IMR-90 (cell line): ENCODE results near the gene NTSR1. TPM values are rescaled to one million over a fixed set of nuclear protein-coding genes. Genes with fewer than 3 reads are reported as not detected.

ENCODE experiments used
- ATAC-seq: fragments of 200-7000 bp; cut with Tn5 transposase; 2 replicates; pipeline ENCODE4 v1.9.1; 2020; ENCODE audit warnings: low read depth, mild to moderate bottlenecking, moderate library complexity
- BruUV-seq: library from RNA; stranded (reverse); fragments of 400-500 nt; replicated peaks from 2 replicates; lab custom pipeline; 2021; lab: Mats Ljungman, UMichigan
- CTCF ChIA-PET: fragments of 300-600 bp; formaldehyde crosslinking; extraction: SDS; loops from one replicate; lab custom pipeline; 2021; ENCODE audit warnings: antibody characterized with exemption; lab: Yijun Ruan, JAX
- POLR2A ChIA-PET: fragments of 300-600 bp; sonication (Branson Sonifier 250); formaldehyde crosslinking; loops from one replicate; lab custom pipeline; 2022; ENCODE audit warnings: antibody characterized with exemption; ENCODE audit not compliant: unreplicated experiment; lab: Charles Lee
- DNase-seq: peaks from one replicate; pipeline ENCODE4 v3.0.0; 2013
- H2AFZ ChIP-seq: replicated peaks from 2 replicates; pipeline ENCODE3; 2013; ENCODE audit warnings: low read length, mild to moderate bottlenecking; ENCODE audit not compliant: poor library complexity
- H2AK5ac ChIP-seq: 2 replicates; pipeline ENCODE4 v1.6.1; 2013; ENCODE audit warnings: low read depth, low read length, inconsistent platforms
- H2AK9ac ChIP-seq: replicated peaks from 2 replicates; pipeline ENCODE3; 2013; ENCODE audit warnings: mild to moderate bottlenecking, low read depth, low read length, moderate library complexity; ENCODE audit not compliant: poor library complexity
- H2BK120ac ChIP-seq: 2 replicates; pipeline ENCODE4 v1.6.1; 2013; ENCODE audit warnings: low read depth, low read length, inconsistent platforms
- H2BK15ac ChIP-seq: 3 replicates; pipeline ENCODE4 v1.6.1; 2013; ENCODE audit warnings: low read depth, low read length, inconsistent platforms
- H2BK20ac ChIP-seq: 2 replicates; pipeline ENCODE4 v1.6.1; 2013; ENCODE audit warnings: low read depth, mild to moderate bottlenecking, inconsistent platforms, low read length, moderate library complexity
- H2BK5ac ChIP-seq: 2 replicates; pipeline ENCODE4 v1.6.1; 2013; ENCODE audit warnings: mild to moderate bottlenecking, low read depth, low read length, inconsistent platforms; ENCODE audit not compliant: poor library complexity, severe bottlenecking
- H3K14ac ChIP-seq: replicated peaks from 2 replicates; pipeline ENCODE4 v1.6.1; 2013; ENCODE audit warnings: low read depth, low read length, inconsistent platforms
- H3K18ac ChIP-seq: 2 replicates; pipeline ENCODE4 v1.6.1; 2013; ENCODE audit warnings: low read depth, low read length, control low read depth
- H3K23ac ChIP-seq: 2 replicates; pipeline ENCODE4 v1.6.1; 2013; ENCODE audit warnings: low read depth, low read length, inconsistent platforms
- H3K27ac ChIP-seq: 2 replicates; pipeline ENCODE4 v1.5.1; 2013; ENCODE audit warnings: mild to moderate bottlenecking, control low read depth, low read length; ENCODE audit not compliant: insufficient read depth
- H3K27me3 ChIP-seq: 2 replicates; pipeline ENCODE4 v1.6.1; 2013; ENCODE audit warnings: low read length; ENCODE audit not compliant: control insufficient read depth, insufficient read depth
- H3K36me3 ChIP-seq: 2 replicates; pipeline ENCODE4 v1.6.1; 2013; ENCODE audit warnings: low read length, mixed read lengths; ENCODE audit not compliant: control insufficient read depth, insufficient read depth
- H3K4ac ChIP-seq: 2 replicates; pipeline ENCODE4 v1.6.1; 2013; ENCODE audit warnings: low read depth, low read length, inconsistent platforms
- H3K4me1 ChIP-seq: 2 replicates; pipeline ENCODE4 v1.6.1; 2013; ENCODE audit warnings: low read length, mixed read lengths; ENCODE audit not compliant: control insufficient read depth, insufficient read depth
- H3K4me2 ChIP-seq: 2 replicates; pipeline ENCODE4 v1.6.1; 2013; ENCODE audit warnings: low read depth, mild to moderate bottlenecking, control low read depth, low read length, moderate library complexity
- H3K4me3 ChIP-seq: 2 replicates; pipeline ENCODE4 v1.5.1; 2013; ENCODE audit warnings: low read depth, mild to moderate bottlenecking, control low read depth, low read length, moderate library complexity; ENCODE audit not compliant: insufficient read depth
- H3K56ac ChIP-seq: 2 replicates; pipeline ENCODE4 v1.6.1; 2013; ENCODE audit warnings: low read length, inconsistent platforms; ENCODE audit not compliant: insufficient read depth; ENCODE audit errors: extremely low read depth
- H3K79me1 ChIP-seq, 2 experiments: 2 replicates each; pipeline ENCODE4 v1.6.1; 2013; ENCODE audit warnings: low read length in 2 of 2, inconsistent platforms in 1 of 2, low read depth in 1 of 2
- H3K9ac ChIP-seq: 2 replicates; pipeline ENCODE4 v1.6.1; 2013; ENCODE audit warnings: low read depth, low read length, control low read depth
- H3K9me1 ChIP-seq: 2 replicates; pipeline ENCODE4 v1.6.1; 2013; ENCODE audit warnings: low read length, inconsistent platforms; ENCODE audit not compliant: insufficient read depth
- H3K9me3 ChIP-seq: 2 replicates; pipeline ENCODE4 v1.6.1; 2013; ENCODE audit warnings: low read length; ENCODE audit not compliant: control insufficient read depth, insufficient read depth
- H4K20me1 ChIP-seq: 2 replicates; pipeline ENCODE4 v1.6.1; 2013; ENCODE audit warnings: low read length, inconsistent platforms; ENCODE audit not compliant: insufficient read depth
- H4K5ac ChIP-seq: 2 replicates; pipeline ENCODE4 v1.6.1; 2013; ENCODE audit warnings: mild to moderate bottlenecking, low read depth, low read length, control low read depth
- H4K8ac ChIP-seq, 2 experiments: 2 replicates each; pipeline ENCODE4 v1.6.1; 2013; ENCODE audit warnings: low read depth in 2 of 2, low read length in 2 of 2, control low read depth in 1 of 2, inconsistent platforms in 1 of 2
- H4K91ac ChIP-seq: 2 replicates; pipeline ENCODE4 v1.6.1; 2013; ENCODE audit warnings: low read depth, low read length, inconsistent platforms; ENCODE audit not compliant: insufficient read depth
- BHLHE40 ChIP-seq: fragments of 150-350 bp; IDR thresholded peaks from 2 replicates; pipeline ENCODE4 v1.6.1; 2016; ENCODE audit warnings: mild to moderate bottlenecking, low read depth, low read length
- CEBPB ChIP-seq: IDR thresholded peaks from 2 replicates; pipeline ENCODE4 v1.6.1; 2012; ENCODE audit warnings: low read depth, low read length, improper control_type of control experiment
- CHD1 ChIP-seq: IDR thresholded peaks from 2 replicates; pipeline ENCODE4 v1.6.1; 2012; ENCODE audit warnings: low read depth, low read length, improper control_type of control experiment
- CTCF ChIP-seq: conservative IDR thresholded peaks from 2 replicates; pipeline ENCODE4 v1.5.1; 2012; ENCODE audit warnings: mild to moderate bottlenecking, low read depth, low read length, improper control_type of control experiment
- ELK1 ChIP-seq: fragments of 150-350 bp; IDR thresholded peaks from 2 replicates; pipeline ENCODE4 v1.6.1; 2016; ENCODE audit warnings: low read depth, mild to moderate bottlenecking, low read length, moderate library complexity, borderline replicate concordance
- MAFK ChIP-seq: IDR thresholded peaks from 2 replicates; pipeline ENCODE4 v1.6.1; 2012; ENCODE audit warnings: low read depth, low read length, improper control_type of control experiment
- MAZ ChIP-seq: IDR thresholded peaks from 2 replicates; pipeline ENCODE4 v1.6.1; 2012; ENCODE audit warnings: low read depth, mild to moderate bottlenecking, low read length, improper control_type of control experiment, moderate library complexity, borderline replicate concordance
- MXI1 ChIP-seq: IDR thresholded peaks from 2 replicates; pipeline ENCODE4 v1.6.1; 2012; ENCODE audit warnings: low read depth, mild to moderate bottlenecking, low read length, moderate library complexity, borderline replicate concordance
- POLR2A ChIP-seq: IDR thresholded peaks from 2 replicates; pipeline ENCODE4 v1.6.1; 2012; ENCODE audit warnings: mild to moderate bottlenecking, low read depth, low read length
- RAD21 ChIP-seq: IDR thresholded peaks from 2 replicates; pipeline ENCODE4 v1.6.1; 2012; ENCODE audit warnings: low read length, improper control_type of control experiment
- RCOR1 ChIP-seq: IDR thresholded peaks from 2 replicates; pipeline ENCODE4 v1.6.1; 2012; ENCODE audit warnings: mild to moderate bottlenecking, low read length, improper control_type of control experiment; ENCODE audit not compliant: insufficient replicate concordance
- WGBS, 2 experiments: methylation state at CpG; one replicate each; pipeline versions ENCODE4 v1.1.5 to v1.1.7; 2013; ENCODE audit warnings: missing lambda C conversion rate in 2 of 2; ENCODE audit not compliant: insufficient read length in 1 of 2; ENCODE audit errors: extremely low coverage in 2 of 2; 5-methylcytosine and 5-hydroxymethylcytosine counted together
- dilution Hi-C: fragments of 300-500 bp; cut with HindIII; formaldehyde crosslinking; loops from one replicate; pipeline ENCODE4 v1.14.3; 2018; ENCODE audit warnings: low sequenced_read_pairs; ENCODE audit not compliant: unreplicated experiment
- in situ Hi-C: fragments of 300-500 bp; cut with MboI; formaldehyde crosslinking; loops from 3 replicates; pipeline ENCODE4 v1.14.3; 2019; ENCODE audit warnings: low sequenced_read_pairs, inconsistent platforms, mixed read lengths
- intact Hi-C: fragments of 100-400 bp; cut with micrococcal nuclease; formaldehyde crosslinking; loops from 2 replicates; pipeline ENCODE4 v1.10.0; 2022
- polyA plus RNA-seq, 3 experiments: library from polyadenylated mRNA; depleted of rRNA; stranded (reverse); fragments of >200 nt; gene quantifications; 2 replicates each; pipeline ENCODE4 v1.2.3, GENCODE V29; 2012; ENCODE audit warnings: low replicate concordance in 1 of 3
- total RNA-seq: library from RNA; depleted of rRNA; stranded (reverse); fragments of >200 nt; gene quantifications from 2 replicates; pipeline ENCODE4 v1.2.3, GENCODE V29; 2012
- TF ChIP-seq, protein P1 (sequence below): fragments of 150-350 bp; IDR thresholded peaks from 2 replicates; pipeline ENCODE4 v1.6.1; 2017; ENCODE audit warnings: mild to moderate bottlenecking, antibody characterized with exemption, low read length, low read depth

Gene NTSR1
- total and polyA plus RNA-seq, 2 of the 4 experiments (the other 2 are of a cell fraction) = 0.54 to 1.8 TPM

DNA sequence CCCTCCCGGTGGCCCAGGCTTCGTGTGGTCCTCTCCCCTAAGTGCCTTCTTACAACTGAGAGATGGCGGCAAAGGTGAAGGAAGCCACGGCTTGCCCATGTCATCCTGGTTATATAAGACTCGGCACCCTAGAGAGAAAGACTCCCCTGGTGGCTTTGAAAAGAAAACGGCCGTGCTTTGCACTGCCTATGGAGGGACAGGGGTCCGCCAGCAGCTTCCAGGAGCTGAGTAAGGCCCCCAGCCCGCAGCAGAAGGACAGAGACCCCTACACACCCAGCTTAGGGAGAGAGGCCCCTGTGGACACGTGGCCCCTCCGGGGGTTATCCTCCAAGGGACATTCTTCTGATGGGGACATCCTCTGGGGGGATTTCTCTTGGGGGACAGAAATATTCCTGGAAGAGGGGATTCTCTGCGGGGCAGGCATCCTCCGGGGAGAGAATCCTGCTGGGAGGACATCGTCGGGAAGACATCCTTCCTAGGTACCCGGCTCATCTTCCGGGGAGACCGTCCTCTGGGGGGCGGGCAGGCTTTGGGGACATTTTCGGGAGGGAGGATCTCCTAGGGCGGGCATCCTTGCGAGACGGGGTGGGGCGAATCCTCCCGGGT, 95.5 kb downstream of the NTSR1 start (continued):
- TF ChIP-seq MAFK = no peak

DNA sequence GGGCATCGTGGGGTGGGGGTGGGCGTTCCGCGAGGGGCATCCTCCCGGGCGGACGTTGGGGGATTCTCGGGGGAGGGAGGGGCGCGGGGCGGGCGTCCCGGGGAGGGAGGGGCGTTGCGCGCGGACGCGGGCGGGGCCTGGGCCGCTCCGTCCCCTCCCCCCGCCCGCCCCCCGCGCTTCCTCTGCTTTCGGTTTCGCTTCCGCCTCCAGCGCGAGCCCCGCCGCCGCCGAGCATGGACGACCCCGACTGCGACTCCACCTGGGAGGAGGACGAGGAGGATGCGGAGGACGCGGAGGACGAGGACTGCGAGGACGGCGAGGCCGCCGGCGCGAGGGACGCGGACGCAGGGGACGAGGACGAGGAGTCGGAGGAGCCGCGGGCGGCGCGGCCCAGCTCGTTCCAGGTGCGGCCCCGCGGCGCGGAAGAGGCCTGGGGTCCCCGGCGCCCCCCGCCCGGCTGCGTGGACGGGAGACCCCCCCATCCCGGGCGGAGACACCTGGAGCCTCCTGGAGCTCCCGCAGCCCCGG, 96.1 kb downstream of the NTSR1 start, which contains the start of gene OGFR:
OGFR (plus strand) TSS at position 209 of the 528 bp plus-strand sequence; CDS start at position 234, 25 bp downstream.
- H3K4me3 ChIP-seq = peak within 1 kb of the TSS; percentile 100
- H3K23ac ChIP-seq = peak within 1 kb of the TSS; percentile 95
- no peaks in the 10 kb centered on the region for H3K9me1 ChIP-seq
- H2BK120ac ChIP-seq = peak within 1 kb of the TSS; percentile 76
- intact Hi-C loops (loop anchor here (5.0 kb wide), 1 partner anchor 203 kb away; the partner anchor contains the start of gene BHLHE23), dilution Hi-C loops (no loop called here), in situ Hi-C loops (no loop called here)
- peaks cover 12 to 39% of the 10 kb centered on the region in 2 experiments for H3K79me1 ChIP-seq
- WGBS, 2 experiments = 0% methylated on average over 9 of the region's 77 CpGs; no CpG with 5 or more reads in 1 of the 2 experiments
- H3K27me3 ChIP-seq = no peaks in the 10 kb centered on the region
- H2BK5ac ChIP-seq = peak within 1 kb of the TSS; percentile 96
- H2AFZ ChIP-seq = peak within 1 kb of the TSS; percentile 96
- H4K20me1 ChIP-seq = peaks cover 38% of the 10 kb centered on the region
- peak within 1 kb of the TSS; percentile 94 for H3K4me2 ChIP-seq
- peak within 1 kb of the TSS; percentile 91 for H3K14ac ChIP-seq
- peak within 1 kb of the TSS; percentile 99 for H2AK5ac ChIP-seq
- peak within 1 kb of the TSS; percentile 97 for H4K5ac ChIP-seq
- ChIA-PET CTCF (no interaction called here), POLR2A (no interaction called here)
- no peak within 1 kb of the TSS for H2BK20ac ChIP-seq
- no TSS peak for BruUV-seq
- H3K9ac ChIP-seq = peak within 1 kb of the TSS; percentile 100
- H2AK9ac ChIP-seq = peak within 1 kb of the TSS; percentile 99
- peak within 1 kb of the TSS; percentile 78; the same call in 1 of the 3 replicates for H2BK15ac ChIP-seq
- ATAC-seq (peak; percentile 62), DNase-seq (peak; percentile 38)
- peaks cover 10% of the 10 kb centered on the region for H3K4me1 ChIP-seq
- H3K56ac ChIP-seq = peak within 1 kb of the TSS; percentile 32
- H3K4ac ChIP-seq = peak within 1 kb of the TSS; percentile 96
- no peaks in the 10 kb centered on the region for H3K9me3 ChIP-seq
- H3K27ac ChIP-seq = peak within 1 kb of the TSS; percentile 100
- peak within 1 kb of the TSS; percentile 86 to 99 for H4K8ac ChIP-seq
- H3K36me3 ChIP-seq = peaks cover 35% of the 10 kb centered on the region
- peak within 1 kb of the TSS; percentile 97 for H3K18ac ChIP-seq
- H4K91ac ChIP-seq = peak within 1 kb of the TSS; percentile 97
- TF ChIP-seq MAFK (no peak), MXI1 (peak; percentile 60; the same call in 1 of the 2 replicates), ELK1 (no peak), CHD1 (no peak), POLR2A (no peak), CTCF (no peak), RAD21 (no peak), MAZ (peak; percentile 79; the same call in 1 of the 2 replicates), CEBPB (no peak), BHLHE40 (no peak), RCOR1 (no peak)
- TF ChIP-seq, protein P1, sequence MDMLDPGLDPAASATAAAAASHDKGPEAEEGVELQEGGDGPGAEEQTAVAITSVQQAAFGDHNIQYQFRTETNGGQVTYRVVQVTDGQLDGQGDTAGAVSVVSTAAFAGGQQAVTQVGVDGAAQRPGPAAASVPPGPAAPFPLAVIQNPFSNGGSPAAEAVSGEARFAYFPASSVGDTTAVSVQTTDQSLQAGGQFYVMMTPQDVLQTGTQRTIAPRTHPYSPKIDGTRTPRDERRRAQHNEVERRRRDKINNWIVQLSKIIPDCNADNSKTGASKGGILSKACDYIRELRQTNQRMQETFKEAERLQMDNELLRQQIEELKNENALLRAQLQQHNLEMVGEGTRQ = no peak
